Chondrocyte (in vitro differentiated cells): ENCODE measurements around the gene ESYT1. TPM values are rescaled to one million over a fixed set of nuclear protein-coding genes. Genes with fewer than 3 reads are reported as not detected.

ENCODE experiments used
- DNase-seq: peaks from one replicate; pipeline ENCODE4 v3.0.0; 2021; ENCODE audit warnings: mixed read lengths, low spot score
- H3K27ac Mint-ChIP-seq: one replicate; pipeline ENCODE4 v1.8.0; 2021; ENCODE audit warnings: mild to moderate bottlenecking, moderate library complexity, mixed read lengths; ENCODE audit not compliant: unreplicated experiment
- H3K27me3 Mint-ChIP-seq: 2 replicates; pipeline ENCODE4 v1.8.0; 2021; ENCODE audit warnings: low read depth, mixed read lengths
- H3K36me3 Mint-ChIP-seq: 2 replicates; pipeline ENCODE4 v1.8.0; 2021; ENCODE audit warnings: low read depth, mixed read lengths
- H3K4me1 Mint-ChIP-seq: 2 replicates; pipeline ENCODE4 v1.8.0; 2021; ENCODE audit warnings: low read depth, mild to moderate bottlenecking, mixed read lengths
- H3K4me3 Mint-ChIP-seq: one replicate; pipeline ENCODE4 v1.8.0; 2021; ENCODE audit warnings: mild to moderate bottlenecking, moderate library complexity, mixed read lengths; ENCODE audit not compliant: unreplicated experiment
- H3K9me3 Mint-ChIP-seq: 2 replicates; pipeline ENCODE4 v1.8.0; 2021; ENCODE audit warnings: low read depth, mixed read lengths
- CTCF ChIP-seq: fragments of 200-600 bp; sonication (generic); IDR thresholded peaks from 2 replicates; pipeline ENCODE4 v1.5.0; 2021; ENCODE audit warnings: antibody characterized with exemption, mild to moderate bottlenecking, moderate library complexity
- total RNA-seq: library from RNA; stranded (reverse); gene quantifications from 3 replicates; pipeline ENCODE4 v1.2.1, GENCODE V29; 2021

ESYT1 gene
- total RNA-seq, 1 donor from 2014 or later = 155 TPM

- no peak for DNase-seq
- Mint-ChIP-seq H3K9me3 (no peaks in the 10 kb centered on the region), H3K27me3 (no peaks in the 10 kb centered on the region), H3K36me3 (peaks cover 2% of the 10 kb centered on the region), H3K4me1 (peaks cover 47% of the 10 kb centered on the region), H3K27ac (peak overlapping the region; percentile 58), H3K4me3 (peak overlapping the region; percentile 26)
- no peak for TF ChIP-seq CTCF
Measured at GRCh38 chr12:56150563-56150962, 22.5 kb downstream of the ESYT1 start.

- peak; percentile 84 for DNase-seq
- peak overlapping the region; percentile 95 for H3K27ac Mint-ChIP-seq
Measured at GRCh38 chr12:56151672-56152131, 23.6 kb downstream of the ESYT1 start.

GRCh38 chr12:56152132-56152755, 24.2 kb downstream of the ESYT1 start, which contains the start of gene MYL6B:
TSS of gene MYL6B (plus strand) at chr12:56152587. CDS start at chr12:56153919, 1,332 bp downstream.
- Mint-ChIP-seq H3K36me3 (peaks cover 3% of the 10 kb centered on the region), H3K9me3 (no peaks in the 10 kb centered on the region), H3K27ac (peak within 1 kb of the TSS; percentile 95), H3K4me3 (peak within 1 kb of the TSS; percentile 87), H3K27me3 (no peaks in the 10 kb centered on the region), H3K4me1 (peaks cover 40% of the 10 kb centered on the region)
- no peak for TF ChIP-seq CTCF
- peak; percentile 97 for DNase-seq

More at GRCh38 chr12:56151672-56152131, 23.6 kb downstream of the ESYT1 start:
- peak; percentile 69 for TF ChIP-seq CTCF
- H3K9me3 Mint-ChIP-seq = no peaks in the 10 kb centered on the region
- H3K27me3 Mint-ChIP-seq = no peaks in the 10 kb centered on the region
- peaks cover 40% of the 10 kb centered on the region for H3K4me1 Mint-ChIP-seq
- peak overlapping the region; percentile 87 for H3K4me3 Mint-ChIP-seq
- H3K36me3 Mint-ChIP-seq = peaks cover 3% of the 10 kb centered on the region

- no peak for DNase-seq
- Mint-ChIP-seq H3K36me3 (peaks cover 3% of the 10 kb centered on the region), H3K4me3 (peak overlapping the region; percentile 87), H3K4me1 (peaks cover 45% of the 10 kb centered on the region), H3K27me3 (no peaks in the 10 kb centered on the region), H3K9me3 (no peaks in the 10 kb centered on the region), H3K27ac (peak overlapping the region; percentile 95)
- TF ChIP-seq CTCF = no peak
Measured at GRCh38 chr12:56152756-56153677, 24.9 kb downstream of the ESYT1 start.

GRCh38 chr12:56153678-56154065, 25.6 kb downstream of the ESYT1 start:
- H3K9me3 Mint-ChIP-seq = no peaks in the 10 kb centered on the region
- no peak for DNase-seq
- peaks cover 45% of the 10 kb centered on the region for H3K4me1 Mint-ChIP-seq
- no peaks in the 10 kb centered on the region for H3K27me3 Mint-ChIP-seq
- peaks cover 3% of the 10 kb centered on the region for H3K36me3 Mint-ChIP-seq
- peak overlapping the region; percentile 87 for H3K4me3 Mint-ChIP-seq
- no peak overlapping the region for H3K27ac Mint-ChIP-seq
- TF ChIP-seq CTCF = no peak
